HepG2 (cell line): ENCODE measurements around the gene PSENEN. TPM values are rescaled to one million over a fixed set of nuclear protein-coding genes. Genes with fewer than 3 reads are reported as not detected.

Experiments used
- ASH2L ChIP-seq: fragments of 300-600, 200-600 bp; sonication (generic); IDR thresholded peaks from 2 replicates; pipeline ENCODE4 v1.7.0; 2017; ENCODE audit warnings: low read depth, mild to moderate bottlenecking, moderate library complexity, mixed read lengths, low read length; ENCODE audit not compliant: insufficient read length
- BCL6 ChIP-seq: IDR thresholded peaks from 2 replicates; pipeline ENCODE4 v1.6.1; 2016; ENCODE audit warnings: missing genetic modification reagents, missing compliant biosample characterization
- FLYWCH1 ChIP-seq: sonication (generic); formaldehyde crosslinking; IDR thresholded peaks from 2 replicates; pipeline ENCODE4 v1.8.1; 2023; ENCODE audit warnings: mild to moderate bottlenecking, missing genetic modification reagents
- IKZF1 ChIP-seq: fragments of 450-650 bp; IDR thresholded peaks from 2 replicates; pipeline ENCODE4 v1.7.1; 2016
- IRX3 ChIP-seq: sonication (generic); formaldehyde crosslinking; IDR thresholded peaks from 2 replicates; pipeline ENCODE4 v1.8.1; 2023; ENCODE audit warnings: mild to moderate bottlenecking, low read depth, missing genetic modification reagents, borderline replicate concordance
- KAT2B ChIP-seq: fragments of 150-350 bp; IDR thresholded peaks from 2 replicates; pipeline ENCODE4 v1.6.1; 2014; ENCODE audit warnings: low read depth, low read length, borderline replicate concordance
- MED1 ChIP-seq: sonication (generic); formaldehyde crosslinking; IDR thresholded peaks from 2 replicates; pipeline ENCODE4 v1.4.0; 2020; ENCODE audit warnings: missing genetic modification reagents
- MIXL1 ChIP-seq: IDR thresholded peaks from 2 replicates; pipeline ENCODE4 v1.6.1; 2016
- NR2F6 ChIP-seq, 2 experiments: IDR thresholded peaks; 2 replicates each; pipeline ENCODE4 v1.6.1; 2016; ENCODE audit warnings: antibody characterized with exemption in 1 of 2, mild to moderate bottlenecking in 1 of 2
- PRPF4 ChIP-seq: fragments of 200-400 bp; formaldehyde crosslinking; IDR thresholded peaks from 2 replicates; pipeline ENCODE4 v1.6.1; 2016; ENCODE audit warnings: low read length, low read depth; ENCODE audit not compliant: poor library complexity, severe bottlenecking
- RBAK ChIP-seq: sonication (generic); formaldehyde crosslinking; IDR thresholded peaks from 2 replicates; pipeline ENCODE4 v1.5.1; 2020; ENCODE audit warnings: mild to moderate bottlenecking, missing genetic modification reagents
- RBFOX2 ChIP-seq: fragments of 200-400 bp; formaldehyde crosslinking; IDR thresholded peaks from 2 replicates; pipeline ENCODE4 v1.6.1; 2017; ENCODE audit warnings: low read depth, mild to moderate bottlenecking, low read length
- RXRB ChIP-seq: IDR thresholded peaks from 2 replicates; pipeline ENCODE4 v1.6.1; 2016; ENCODE audit warnings: borderline replicate concordance, missing genetic modification reagents, missing compliant biosample characterization
- ZBTB14 ChIP-seq: sonication (generic); formaldehyde crosslinking; IDR thresholded peaks from 2 replicates; pipeline ENCODE4 v1.4.0; 2020; ENCODE audit warnings: missing genetic modification reagents
- ZBTB3 ChIP-seq: sonication (generic); formaldehyde crosslinking; IDR thresholded peaks from 2 replicates; pipeline ENCODE4 v1.4.0; 2020; ENCODE audit warnings: low read depth, mild to moderate bottlenecking, moderate library complexity, missing genetic modification reagents, borderline replicate concordance
- ZBTB33 ChIP-seq: sonication (generic); formaldehyde crosslinking; IDR thresholded peaks from 2 replicates; pipeline ENCODE4 v1.4.0; 2020; ENCODE audit warnings: missing genetic modification reagents
- ZNF3 ChIP-seq: IDR thresholded peaks from 2 replicates; pipeline ENCODE4 v1.7.0; 2017; ENCODE audit warnings: inconsistent platforms
- ZNF564 ChIP-seq: sonication (generic); formaldehyde crosslinking; IDR thresholded peaks from 2 replicates; pipeline ENCODE4 v1.8.1; 2023; ENCODE audit warnings: mild to moderate bottlenecking, missing genetic modification reagents
- ZNF572 ChIP-seq: sonication (generic); formaldehyde crosslinking; IDR thresholded peaks from 2 replicates; pipeline ENCODE4 v1.5.1; 2020; ENCODE audit warnings: mild to moderate bottlenecking, missing genetic modification reagents
- ZSCAN29 ChIP-seq: sonication (generic); formaldehyde crosslinking; conservative IDR thresholded peaks from 2 replicates; pipeline ENCODE4 v1.4.0; 2020; ENCODE audit warnings: mild to moderate bottlenecking, missing genetic modification reagents
- polyA plus RNA-seq, 8 experiments: library from polyadenylated mRNA; depleted of rRNA in 3 of 8; stranded (reverse) in 7 of 8; unstranded in 1 of 8; fragments of >200 nt; fragmentation: Illumina TruSeq in 4 of 8; extraction: Trizol in 4 of 8; gene quantifications; 2 replicates each; pipeline versions ENCODE4 v1.2.1 to v1.2.3, GENCODE V29; 2011 to 2016; ENCODE audit warnings: low read depth in 4 of 8, missing spikeins in 1 of 8, mixed read lengths in 1 of 8; ENCODE audit not compliant: insufficient read depth in 1 of 8
- total RNA-seq, 5 experiments: library from RNA; depleted of rRNA; stranded (reverse); fragments of >200 nt; fragmentation: Illumina TruSeq; extraction: Trizol; gene quantifications; 2 replicates each; pipeline ENCODE4 v1.2.3, GENCODE V29; 2016; ENCODE audit warnings: low read depth in 1 of 5
- TF ChIP-seq, protein P1 (sequence below), 2 experiments: sonication (generic) in 1 of 2; formaldehyde crosslinking in 1 of 2; IDR thresholded peaks; 2 replicates each; pipeline versions ENCODE4 v1.6.1 to v1.9.0; 2014 to 2022; ENCODE audit warnings: antibody characterized with exemption in 1 of 2, borderline replicate concordance in 1 of 2, inconsistent platforms in 1 of 2, low read depth in 1 of 2, missing genetic modification reagents in 1 of 2

PSENEN gene
- total and polyA plus RNA-seq, 2 of the 13 experiments (the other 11 are each of a cell fraction or from before 2014, with no cell fraction given): 16.9 to 34.2 TPM

- 0 out of 2 replicates have a peak, but pooled peaks have one; percentile 17 for TF ChIP-seq ZBTB14
- peak; percentile 84; the same call in 1 of the 2 replicates for TF ChIP-seq ZNF572
- TF ChIP-seq RXRB (CRISPR knock-in tag): no peak
- no peak for TF ChIP-seq IKZF1
- no peak for TF ChIP-seq RBAK (CRISPR knock-in tag)
- TF ChIP-seq ZSCAN29 (CRISPR knock-in tag): no peak
- no peak for TF ChIP-seq KAT2B
- no peak for TF ChIP-seq IRX3 (CRISPR knock-in tag)
- TF ChIP-seq BCL6 (CRISPR knock-in tag): 0 out of 2 replicates have a peak, but pooled peaks have one; percentile 44
- TF ChIP-seq PRPF4: no peak
- peak; percentile 12 for TF ChIP-seq ASH2L
- TF ChIP-seq FLYWCH1 (CRISPR knock-in tag): no peak
- peak; percentile 45; the same call in 1 of the 2 replicates for TF ChIP-seq RBFOX2
- no peak for TF ChIP-seq MIXL1 (CRISPR knock-in tag)
- TF ChIP-seq ZNF564 (CRISPR knock-in tag): 0 out of 2 replicates have a peak, but pooled peaks have one; percentile 11
- no peak for TF ChIP-seq ZBTB33
- TF ChIP-seq MED1: no peak
- peak; percentile 8; the same call in 1 of the 2 replicates for TF ChIP-seq ZBTB3 (CRISPR knock-in tag)
- TF ChIP-seq, protein P1, sequence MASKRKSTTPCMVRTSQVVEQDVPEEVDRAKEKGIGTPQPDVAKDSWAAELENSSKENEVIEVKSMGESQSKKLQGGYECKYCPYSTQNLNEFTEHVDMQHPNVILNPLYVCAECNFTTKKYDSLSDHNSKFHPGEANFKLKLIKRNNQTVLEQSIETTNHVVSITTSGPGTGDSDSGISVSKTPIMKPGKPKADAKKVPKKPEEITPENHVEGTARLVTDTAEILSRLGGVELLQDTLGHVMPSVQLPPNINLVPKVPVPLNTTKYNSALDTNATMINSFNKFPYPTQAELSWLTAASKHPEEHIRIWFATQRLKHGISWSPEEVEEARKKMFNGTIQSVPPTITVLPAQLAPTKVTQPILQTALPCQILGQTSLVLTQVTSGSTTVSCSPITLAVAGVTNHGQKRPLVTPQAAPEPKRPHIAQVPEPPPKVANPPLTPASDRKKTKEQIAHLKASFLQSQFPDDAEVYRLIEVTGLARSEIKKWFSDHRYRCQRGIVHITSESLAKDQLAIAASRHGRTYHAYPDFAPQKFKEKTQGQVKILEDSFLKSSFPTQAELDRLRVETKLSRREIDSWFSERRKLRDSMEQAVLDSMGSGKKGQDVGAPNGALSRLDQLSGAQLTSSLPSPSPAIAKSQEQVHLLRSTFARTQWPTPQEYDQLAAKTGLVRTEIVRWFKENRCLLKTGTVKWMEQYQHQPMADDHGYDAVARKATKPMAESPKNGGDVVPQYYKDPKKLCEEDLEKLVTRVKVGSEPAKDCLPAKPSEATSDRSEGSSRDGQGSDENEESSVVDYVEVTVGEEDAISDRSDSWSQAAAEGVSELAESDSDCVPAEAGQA (IDR thresholded peaks at IDR 0.05; ENCODE audit: low read depth): no peak
- TF ChIP-seq, protein P1 (CRISPR knock-in tag; IDR thresholded peaks at IDR 0.05; ENCODE audit: borderline replicate concordance): 0 out of 2 replicates have a peak, but pooled peaks have one; percentile 17
- no peak for TF ChIP-seq ZNF3 (CRISPR knock-in tag)
- no peak for TF ChIP-seq NR2F6 (IDR thresholded peaks at IDR 0.05)
- TF ChIP-seq NR2F6 (CRISPR knock-in tag; IDR thresholded peaks at IDR 0.05): no peak
These were observed 29.3 kb upstream of the PSENEN start (continued) for GRCh38 chr19:35715981-35716800.
